GM12875 (cell line): ENCODE data around the gene CRLF1.

Experiments used
- H3K4me3 ChIP-seq: one replicate; pipeline ENCODE4 v1.5.1; 2011; ENCODE audit warnings: low read depth, low read length, control low read depth
- CTCF ChIP-seq: IDR thresholded peaks from 2 replicates; pipeline ENCODE4 v1.5.1; 2011; ENCODE audit warnings: low read depth, mild to moderate bottlenecking, control low read depth, inconsistent platforms, low read length, moderate library complexity, borderline replicate concordance; ENCODE audit not compliant: insufficient read depth

Gene CRLF1

GRCh38 chr19:18611327-18612050, 4.9 kb upstream of the CRLF1 start:
- H3K4me3 ChIP-seq: no peak overlapping the region
- no peak for TF ChIP-seq CTCF

DNA sequence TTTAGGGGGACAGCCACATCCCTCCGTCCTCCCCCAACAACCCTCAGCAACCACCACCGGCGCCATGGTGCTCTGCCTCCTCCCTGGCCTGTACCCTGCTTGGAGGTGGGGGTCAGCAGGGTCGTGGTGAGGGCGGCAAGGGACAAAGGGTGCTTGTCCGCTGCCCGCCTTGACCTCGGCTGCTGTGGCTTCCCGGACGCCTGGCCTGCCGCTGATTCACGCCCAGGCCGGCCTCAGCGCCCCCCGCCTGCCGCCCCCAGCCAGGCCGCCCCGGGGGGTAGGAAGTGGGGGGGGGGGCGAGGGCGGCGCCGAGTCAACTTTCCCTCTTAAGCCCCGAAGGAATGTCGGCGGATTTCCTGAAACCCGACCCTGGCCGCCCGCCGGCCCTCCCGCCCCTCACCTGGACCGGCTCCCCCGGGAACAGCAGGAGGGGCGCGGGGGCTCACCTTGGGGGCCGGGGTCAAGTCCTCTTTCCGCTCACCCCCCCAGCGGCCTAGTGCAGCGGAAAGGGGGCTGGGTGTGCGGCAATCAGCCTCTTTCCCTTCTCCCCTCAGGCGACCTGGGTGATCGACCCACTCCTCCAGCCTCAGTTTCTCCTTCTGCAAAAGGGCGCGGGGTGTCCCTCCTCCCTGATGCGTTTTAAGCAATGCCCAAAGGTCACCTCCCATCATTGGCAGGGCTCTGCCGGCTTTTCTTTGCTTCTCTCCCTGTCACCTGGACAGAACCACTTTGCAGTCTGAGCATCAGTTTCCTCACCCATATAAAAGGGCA, 4.1 kb upstream of the CRLF1 start:
- H3K4me3 ChIP-seq: no peak overlapping the region

GRCh38 chr19:18610245-18610555, 3.6 kb upstream of the CRLF1 start:
- H3K4me3 ChIP-seq: no peak overlapping the region
- no peak for TF ChIP-seq CTCF

More for the DNA sequence above, 4.1 kb upstream of the CRLF1 start:
- no peak for TF ChIP-seq CTCF

DNA sequence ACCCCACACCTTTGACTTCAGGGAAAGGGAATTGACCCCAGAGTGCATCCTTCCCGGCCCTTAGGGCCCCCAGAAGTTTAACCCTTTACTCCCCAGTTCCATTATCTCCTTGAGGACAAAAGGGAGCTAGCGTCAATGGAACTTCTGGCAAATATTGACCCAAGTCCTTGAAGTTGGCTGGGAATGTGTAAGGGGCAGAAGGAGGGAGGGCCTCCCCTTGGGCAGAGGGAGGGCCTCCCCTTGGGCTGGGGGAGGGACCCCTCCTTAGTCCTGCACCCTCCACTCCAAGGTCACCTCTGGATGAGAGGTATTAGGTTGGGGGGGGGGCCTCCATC, 3.1 kb upstream of the CRLF1 start:
- no peak for TF ChIP-seq CTCF
- H3K4me3 ChIP-seq: no peak overlapping the region

- no peak for TF ChIP-seq CTCF
These were observed 2.5 kb upstream of the CRLF1 start for GRCh38 chr19:18608805-18609716.

DNA sequence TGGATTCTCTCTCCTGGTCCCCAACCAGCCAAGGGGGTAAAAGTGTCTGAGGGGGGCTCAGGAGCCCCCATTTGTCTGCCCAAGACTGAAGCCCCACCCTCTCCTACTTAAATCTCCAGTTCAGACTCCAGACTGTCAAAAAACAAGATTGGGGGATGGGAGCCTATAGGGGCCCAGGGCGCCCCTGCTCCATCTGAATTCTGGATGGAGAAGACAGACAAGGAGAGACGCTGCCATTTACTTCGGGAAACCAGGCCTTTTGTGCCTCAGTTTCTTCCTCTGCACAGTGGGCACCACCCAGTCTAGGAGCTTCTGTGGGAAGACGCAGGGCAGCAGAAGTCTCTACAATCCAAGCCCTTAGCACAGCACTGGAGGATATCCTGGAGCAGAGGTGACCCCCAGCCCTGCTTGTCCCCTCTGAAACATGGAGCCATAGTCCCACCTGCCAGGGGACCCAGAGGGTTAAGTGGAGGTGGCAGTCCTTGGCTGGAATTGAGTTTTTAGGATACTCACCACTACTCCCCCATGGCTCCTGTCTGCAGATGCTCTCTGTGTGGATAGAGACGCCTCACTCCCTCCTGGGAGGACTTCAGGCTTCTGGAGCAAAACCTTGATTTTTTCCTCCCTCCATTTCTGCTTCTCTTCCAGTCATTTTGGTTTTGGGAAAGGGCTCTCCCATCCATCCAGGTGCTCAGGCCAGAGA, 1.7 kb upstream of the CRLF1 start:
- no peak for TF ChIP-seq CTCF
- H3K4me3 ChIP-seq: no peak overlapping the region

More at GRCh38 chr19:18608805-18609716, 2.5 kb upstream of the CRLF1 start:
- H3K4me3 ChIP-seq: no peak overlapping the region
